Muscle of back (tissue), 11 donors: ENCODE measurements around the gene FSTL1. TPM values are rescaled to one million over a fixed set of nuclear protein-coding genes. Genes with fewer than 3 reads are reported as not detected.

Experiments used
- DNase-seq, 3 donors: peaks; one replicate each; pipeline versions ENCODE4 v3.0.0 to v3.0.0-alpha.2; 2013
- polyA plus RNA-seq, 10 donors: library from polyadenylated mRNA; unstranded; fragments of 120-200 nt; gene quantifications; one replicate each; pipeline ENCODE4 v1.2.1, GENCODE V29; 2013; ENCODE audit not compliant: insufficient read length in 10 of 10

FSTL1 gene
- polyA plus RNA-seq, 10 donors = 611 to 1,193 (median 791) TPM

DNA sequence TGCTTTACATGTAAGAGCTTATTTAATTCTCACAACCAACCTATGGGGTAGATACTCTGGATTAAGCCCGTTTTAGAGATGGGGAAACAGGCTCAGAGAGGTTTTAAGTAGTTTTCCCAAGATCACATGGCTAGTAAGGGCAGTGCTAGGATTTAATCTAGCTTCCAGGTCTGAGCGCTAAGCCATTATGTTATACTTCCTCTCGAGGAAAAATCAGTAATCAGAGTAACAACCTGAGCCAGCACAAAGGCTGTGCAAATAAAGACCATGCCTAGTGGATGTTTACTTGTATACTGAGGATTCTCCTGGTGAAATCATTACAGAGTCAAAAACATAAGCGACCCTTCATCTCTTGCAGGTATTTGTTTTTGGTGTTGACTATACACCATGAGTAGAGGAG is 9.0 kb downstream of the FSTL1 start:
- no peak for DNase-seq

DNA sequence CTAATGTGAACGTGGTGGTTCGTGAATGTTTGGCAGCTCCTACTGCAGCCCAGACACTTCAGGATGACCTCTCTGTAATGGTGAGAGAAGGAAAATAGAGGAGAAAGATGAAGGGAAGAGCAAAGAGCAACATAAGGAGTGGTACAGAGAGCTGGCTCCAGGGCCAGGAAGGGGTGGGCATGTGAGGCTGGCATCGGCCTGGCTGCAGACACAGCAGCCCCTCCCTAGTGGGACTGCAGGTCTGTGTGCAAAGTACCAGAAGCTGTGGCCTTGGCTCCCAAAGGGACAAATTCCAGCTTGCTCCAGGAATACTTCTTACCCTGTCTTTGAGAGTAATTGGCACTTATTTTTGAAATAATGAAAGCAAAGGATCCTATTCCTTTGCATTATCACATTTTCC is 10.0 kb downstream of the FSTL1 start:
- no peak for DNase-seq

DNA sequence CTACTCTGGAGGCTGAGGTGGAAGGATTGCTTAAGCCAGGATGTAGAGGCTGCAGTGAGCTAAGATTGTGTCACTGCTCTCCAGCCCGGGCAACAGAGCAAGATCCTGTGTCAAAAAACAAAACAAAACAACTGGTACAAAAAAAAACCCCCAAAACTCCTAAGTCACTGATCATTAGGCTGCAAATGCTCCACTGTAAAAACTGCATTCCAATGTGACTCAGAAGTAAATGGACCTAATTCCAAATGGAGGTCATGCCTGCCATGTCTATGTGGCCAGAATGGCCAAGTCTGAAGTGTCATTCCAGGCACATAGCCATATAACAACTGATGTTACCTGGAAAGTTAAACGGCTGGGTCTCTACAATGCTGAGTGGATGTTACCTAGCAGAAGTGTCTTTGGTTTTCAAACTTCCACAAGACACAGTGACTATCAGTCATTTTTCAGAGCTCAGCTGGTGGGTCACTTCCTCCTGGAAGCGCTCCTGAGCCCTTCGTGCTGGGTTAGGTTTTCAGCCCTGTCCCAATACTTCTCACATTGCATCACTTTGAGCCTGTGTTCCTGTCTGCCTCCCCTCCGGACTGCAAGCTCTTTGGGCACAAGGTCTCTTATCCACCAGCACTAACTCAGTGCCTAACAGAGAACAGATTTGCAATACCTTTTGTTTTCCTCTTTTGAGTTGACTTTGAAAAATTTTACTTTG is 10.6 kb downstream of the FSTL1 start:
- no peak for DNase-seq

GRCh38 chr3:120438665-120439370 is 12.0 kb downstream of the FSTL1 start:
- DNase-seq = peak; percentile 75 to 87 (median 76)

DNA sequence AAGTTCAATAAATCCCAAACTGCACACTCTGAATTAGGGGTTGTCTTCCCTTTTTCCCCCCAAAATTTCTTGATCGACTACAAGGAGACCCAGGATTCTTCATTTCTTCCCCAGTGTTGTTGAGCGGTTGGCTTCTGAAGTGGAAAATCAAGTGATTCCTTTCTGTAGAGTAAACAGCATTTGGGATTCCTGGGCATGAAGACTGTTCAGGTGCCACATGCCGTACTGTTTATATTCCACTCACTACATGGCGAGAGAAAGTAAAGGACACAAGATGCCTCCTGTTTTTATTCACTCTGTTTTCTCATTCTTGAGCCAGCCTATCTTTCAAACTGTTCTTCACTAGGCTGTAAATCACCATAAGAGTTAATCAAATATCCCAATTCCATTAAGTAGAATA is 12.6 kb downstream of the FSTL1 start:
- DNase-seq = no peak

DNA sequence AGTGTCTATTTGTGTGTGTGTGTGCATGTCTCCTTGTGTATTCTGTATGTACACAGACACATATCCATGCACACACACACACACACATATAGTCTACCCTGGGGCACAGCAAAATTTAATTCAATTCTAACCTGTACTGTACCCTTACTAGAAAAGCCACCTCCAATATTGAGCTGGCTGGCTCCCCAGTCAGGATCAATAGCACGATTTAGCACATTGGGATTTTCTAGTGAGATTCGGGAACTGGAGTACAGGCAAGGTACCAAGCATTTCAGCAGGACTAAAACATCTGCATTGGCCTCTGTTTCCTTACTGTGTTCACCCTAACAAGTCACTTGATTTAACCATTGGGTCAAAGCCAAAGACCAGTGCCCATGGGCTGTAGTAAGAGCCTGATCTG is 13.2 kb downstream of the FSTL1 start:
- no peak for DNase-seq

DNA sequence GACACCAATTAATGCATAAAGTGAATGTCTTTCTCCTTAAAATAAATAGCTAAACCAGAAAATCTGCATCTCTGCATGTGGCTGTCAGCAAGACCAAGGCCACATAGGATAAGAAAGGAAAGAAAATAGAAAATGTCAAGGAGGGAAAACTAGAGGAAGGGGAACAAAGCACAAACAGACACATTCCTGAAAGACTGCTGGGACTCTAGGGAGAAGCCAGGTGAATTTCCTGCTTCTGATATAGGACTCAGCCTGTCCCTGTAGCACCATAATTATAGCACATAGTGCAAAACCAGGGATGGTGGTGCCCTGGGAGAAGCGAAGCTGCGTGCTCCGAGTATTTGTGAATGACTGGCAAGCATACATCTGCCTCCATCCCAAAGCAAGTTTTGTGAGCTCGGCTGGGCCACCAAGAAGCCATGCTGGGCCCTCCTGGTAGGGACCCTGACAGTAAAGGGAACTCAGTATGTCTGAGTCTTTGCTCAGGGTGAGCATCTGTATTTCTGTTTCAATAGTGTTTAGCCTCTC is 14.2 kb downstream of the FSTL1 start:
- no peak for DNase-seq

DNA sequence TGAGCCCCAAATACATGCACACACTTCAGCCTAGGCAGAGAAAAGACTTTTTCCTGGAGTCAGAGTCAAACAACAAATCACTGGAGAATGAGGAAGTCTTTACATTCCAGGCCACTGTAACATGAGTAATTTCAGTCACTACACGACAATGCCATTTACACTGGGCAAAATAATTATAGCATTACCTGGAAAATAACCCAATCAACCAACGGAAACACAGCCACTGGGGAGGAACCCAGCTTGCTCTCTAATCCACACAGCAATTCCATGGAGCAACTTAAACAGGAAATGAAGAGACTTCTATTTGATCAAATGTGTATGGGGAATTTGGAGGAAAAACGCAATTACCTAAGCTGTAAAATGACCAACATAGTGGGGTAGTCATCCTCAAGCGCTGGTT is 15.2 kb downstream of the FSTL1 start:
- no peak for DNase-seq

DNA sequence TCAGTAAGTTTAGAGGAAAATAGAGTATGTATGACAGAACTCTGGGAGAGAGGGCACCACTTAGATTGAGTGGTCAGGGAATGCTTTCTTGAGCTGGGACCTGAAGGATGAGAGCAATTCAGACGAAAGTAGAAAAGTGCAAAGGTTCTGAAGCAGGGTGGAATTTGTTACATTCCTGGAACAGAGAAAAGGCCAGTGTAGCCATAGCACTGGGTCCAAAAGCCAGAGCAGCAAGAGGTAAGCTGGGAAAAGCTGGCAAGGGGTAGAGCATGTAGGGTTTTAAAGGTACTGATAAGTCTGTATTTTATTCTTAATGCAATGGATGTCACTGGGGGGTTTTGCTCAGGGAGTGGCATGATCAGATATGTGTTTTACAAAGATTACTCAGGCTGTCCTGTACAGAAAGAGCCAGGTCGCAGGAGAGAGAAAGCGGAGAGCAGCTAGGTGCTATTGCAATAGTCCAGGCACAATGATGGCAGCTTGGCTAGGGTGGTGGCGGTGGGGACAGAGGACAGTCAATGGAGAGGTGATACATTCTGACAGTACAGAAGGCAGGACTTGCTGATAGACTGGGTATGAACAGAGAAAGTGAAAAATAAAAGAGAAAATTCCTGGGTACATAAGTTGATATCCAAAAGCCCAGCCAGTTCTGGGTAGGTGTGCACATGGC is 17.0 kb downstream of the FSTL1 start:
- DNase-seq = no peak

DNA sequence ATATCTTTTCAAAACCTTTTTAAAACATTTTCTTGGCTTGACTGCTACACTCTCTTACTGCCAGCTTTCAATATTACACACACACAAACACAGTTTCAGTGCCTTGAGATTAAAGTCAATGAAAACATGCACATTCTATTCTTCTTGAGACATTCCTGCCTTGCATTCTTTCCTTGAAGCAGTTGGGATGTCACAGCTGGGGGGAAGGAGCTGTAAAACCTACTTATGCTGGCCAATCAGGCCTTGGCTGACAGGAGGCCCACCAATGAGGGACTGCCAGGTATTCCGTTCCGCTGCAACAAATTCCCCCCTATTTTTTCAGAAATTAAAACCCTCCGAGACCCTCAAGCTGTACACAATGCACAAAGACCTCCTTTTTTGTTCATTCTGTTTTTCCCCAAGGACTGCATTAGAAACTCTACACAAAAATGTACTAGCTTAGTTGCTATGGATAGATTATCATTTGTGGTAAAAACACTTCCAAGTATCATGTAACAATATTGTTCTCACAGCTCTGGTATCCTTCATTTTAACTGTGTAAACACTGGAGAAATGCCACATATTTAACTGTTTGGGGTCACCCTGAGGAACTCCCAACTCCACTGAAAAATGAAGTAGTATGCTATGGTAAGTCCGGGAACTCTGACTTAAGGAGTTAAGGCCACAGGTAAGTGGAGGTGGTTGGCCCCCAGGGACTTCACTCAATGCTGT is 18.5 kb downstream of the FSTL1 start:
- peak; percentile 70 to 86 (median 77) for DNase-seq

DNA sequence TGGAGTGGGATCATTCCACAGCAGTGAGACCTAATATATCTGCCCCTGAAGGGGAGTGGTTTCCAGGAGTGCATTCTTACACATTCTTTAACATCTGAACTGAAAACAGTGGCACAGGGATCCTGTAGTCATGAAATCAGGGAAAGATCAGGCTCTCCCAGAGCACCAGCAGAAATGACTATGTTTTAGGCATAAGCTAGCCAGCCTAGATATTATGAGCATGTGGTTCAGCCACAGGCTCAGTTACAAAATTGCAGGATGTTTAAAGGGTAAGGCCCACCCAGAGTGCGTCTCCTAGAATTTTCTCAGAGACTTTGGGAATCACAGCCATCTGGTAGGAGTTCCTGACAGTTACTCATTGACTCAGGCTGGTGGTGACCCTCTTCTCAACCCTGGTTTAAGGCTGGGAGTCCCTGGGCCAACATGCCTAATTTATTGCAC is 20.9 kb downstream of the FSTL1 start:
- peak in 1 of 3 donors; percentile 82 for DNase-seq

DNA sequence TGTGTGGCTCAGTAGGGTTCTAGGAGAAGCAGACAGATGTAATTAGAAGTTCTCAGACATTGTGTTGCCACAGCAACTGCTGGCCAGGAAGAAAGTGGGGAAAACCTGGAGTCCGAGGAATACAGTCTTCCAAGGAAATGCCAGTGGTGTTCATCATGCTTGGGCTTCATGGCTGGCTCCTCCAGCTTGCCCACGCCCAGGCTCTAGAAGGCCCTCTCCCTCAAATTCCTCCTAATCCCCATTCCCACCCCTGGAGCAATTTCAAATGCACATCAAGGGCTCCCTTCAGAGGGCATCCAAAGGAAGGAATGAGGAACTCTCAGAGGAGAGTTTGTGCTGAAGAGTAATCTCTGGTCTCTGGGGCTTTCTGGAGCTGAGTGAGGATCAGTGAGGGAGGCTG is 21.9 kb downstream of the FSTL1 start:
- DNase-seq = no peak

DNA sequence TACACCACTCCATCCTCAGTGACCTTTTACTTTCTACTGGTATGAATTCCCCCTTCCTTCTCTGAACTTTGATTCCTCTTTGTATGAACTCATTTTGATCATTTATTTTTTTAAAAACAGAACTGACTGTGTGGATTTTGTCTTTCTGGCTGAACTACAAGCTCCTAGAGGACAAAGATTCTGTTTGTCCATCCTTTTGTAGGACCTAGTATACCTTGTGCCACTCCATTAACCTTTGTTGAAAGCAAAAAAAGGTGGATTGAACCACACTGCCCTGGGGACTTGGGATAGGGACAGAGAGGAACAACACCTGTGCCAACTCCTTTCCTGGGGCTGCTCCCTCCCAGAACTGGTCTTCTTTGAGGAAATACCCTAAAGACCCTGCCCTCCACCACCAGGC is 23.6 kb downstream of the FSTL1 start:
- DNase-seq = no peak

DNA sequence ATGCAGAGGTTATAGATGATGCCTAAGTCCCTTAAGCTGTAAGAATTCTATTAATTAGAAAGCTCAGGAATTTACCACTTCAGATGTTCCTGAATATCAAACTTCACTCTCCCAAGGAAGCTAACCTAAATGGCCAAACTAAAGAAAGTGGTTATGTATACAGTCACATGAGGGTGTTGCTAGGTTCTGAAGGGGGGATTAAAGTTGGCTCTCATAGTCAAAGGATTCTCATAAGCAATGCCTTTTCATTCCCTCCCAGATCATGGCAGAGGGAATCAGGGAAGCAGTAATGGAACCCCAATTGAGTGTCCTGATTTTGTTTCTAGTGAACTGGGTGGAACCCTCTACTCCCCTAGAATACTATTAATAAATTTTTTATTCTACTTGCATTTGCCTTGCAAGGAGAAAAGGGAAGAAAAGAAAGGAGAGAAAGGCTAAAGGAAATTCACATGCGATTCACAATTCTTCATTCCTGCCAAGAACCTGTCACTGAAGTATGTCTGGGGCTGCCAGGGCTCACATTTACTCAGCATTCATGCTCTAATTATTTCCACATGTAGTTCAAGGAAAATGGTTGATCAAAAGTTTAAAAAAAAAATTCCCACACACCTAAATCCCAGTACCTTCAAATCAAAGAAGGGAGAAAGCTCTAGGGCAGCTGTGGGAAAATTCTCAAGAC is 25.1 kb downstream of the FSTL1 start:
- DNase-seq = peak; percentile 82 to 90 (median 87)

DNA sequence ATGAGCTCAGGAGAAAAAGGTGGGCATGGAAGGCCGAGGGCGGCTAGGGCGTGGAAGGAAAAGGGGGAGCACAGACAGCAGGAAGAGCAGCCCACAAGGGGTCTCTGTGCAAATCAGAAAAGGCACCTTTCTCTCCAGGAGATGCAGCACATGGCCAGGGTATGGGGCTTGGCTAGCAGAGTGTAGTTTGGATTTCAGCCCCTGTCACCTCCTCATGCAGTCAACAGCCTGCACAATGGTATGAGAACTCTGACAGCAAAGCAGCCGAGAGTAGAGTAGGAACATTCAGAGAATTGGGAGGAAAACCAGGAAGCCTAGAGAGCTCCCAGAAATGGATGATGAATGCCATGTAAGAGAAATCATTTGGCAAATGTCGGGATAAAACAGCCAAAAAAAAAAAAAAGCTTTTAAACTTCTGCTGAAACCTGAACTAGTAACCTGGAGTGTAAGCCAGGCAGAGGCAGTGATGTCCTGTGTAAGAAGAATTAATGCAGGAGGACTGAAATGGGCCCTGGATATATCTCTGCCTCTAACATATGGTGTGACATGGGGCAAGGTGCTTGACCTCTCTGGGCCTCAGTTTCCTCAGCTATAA is 25.7 kb downstream of the FSTL1 start:
- peak in 1 of 3 donors; percentile 54 for DNase-seq

DNA sequence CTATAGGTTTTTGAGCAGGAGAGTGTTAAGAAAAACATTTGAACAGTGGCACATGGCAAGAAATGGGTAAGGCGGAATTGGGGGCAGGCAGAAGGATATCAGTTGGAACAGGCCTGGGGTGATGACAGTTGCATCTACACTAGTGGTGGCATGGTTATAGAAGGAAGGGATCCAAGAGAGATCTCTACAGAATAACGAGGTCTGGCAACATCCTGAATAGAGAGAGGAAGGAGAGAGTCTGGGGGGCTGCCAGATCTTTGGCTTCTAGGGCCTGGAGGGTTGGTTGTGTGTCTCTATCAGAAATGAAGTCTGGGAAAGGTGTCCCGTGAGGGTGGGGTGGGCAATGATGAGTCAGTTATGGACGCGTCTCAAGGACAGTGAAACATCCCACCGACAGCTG is 26.3 kb downstream of the FSTL1 start:
- no peak for DNase-seq

DNA sequence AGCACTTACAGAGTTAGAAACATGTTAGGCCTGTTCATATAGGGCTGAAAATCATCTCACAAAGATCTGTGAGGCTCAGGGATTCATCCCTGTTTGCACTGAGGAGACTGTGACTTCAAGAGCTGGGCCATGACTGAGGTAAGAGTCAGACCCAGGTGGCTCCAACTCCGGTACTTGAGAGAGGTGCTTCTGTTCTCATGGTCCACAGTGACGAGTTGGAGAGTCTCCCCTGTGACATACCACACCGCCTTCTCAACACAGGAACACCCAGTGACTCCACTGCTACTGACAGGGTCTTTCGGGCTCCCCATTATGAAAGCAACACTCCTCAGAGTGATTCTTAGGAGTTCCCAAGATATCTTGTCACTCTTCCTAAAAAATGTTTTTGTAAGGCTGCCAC is 27.4 kb downstream of the FSTL1 start:
- DNase-seq = no peak

- no peak for DNase-seq
These were observed 28.9 kb downstream of the FSTL1 start for GRCh38 chr3:120421926-120422325.

DNA sequence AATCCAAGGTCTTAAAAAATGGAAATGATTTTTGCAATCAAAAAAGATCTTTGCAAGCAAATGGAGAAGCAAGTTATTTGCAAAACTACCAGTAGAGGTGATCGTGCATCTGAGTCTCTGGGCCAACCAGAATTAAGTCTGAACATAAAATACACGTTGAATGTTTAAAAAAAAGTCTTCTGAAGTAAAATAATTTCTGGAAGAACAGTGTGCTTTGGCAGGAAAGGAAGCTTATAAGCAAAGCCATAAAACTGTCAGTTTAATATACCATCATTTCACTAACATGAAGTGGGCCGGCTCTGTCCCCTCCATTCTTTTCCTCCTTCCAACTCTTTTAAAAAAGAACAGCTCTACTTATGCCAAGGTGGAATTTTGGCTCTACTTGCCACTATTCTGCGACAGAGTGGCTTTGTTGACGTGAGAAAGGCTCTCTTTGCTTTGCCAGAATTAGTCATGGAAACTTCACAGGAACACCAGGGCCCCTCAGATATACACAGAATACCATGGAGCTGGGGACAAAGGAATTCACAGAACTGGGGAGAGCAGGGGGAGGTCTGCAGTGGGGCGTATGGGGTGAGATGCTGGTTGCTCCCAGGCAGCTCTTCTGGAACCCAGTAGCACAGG is 29.8 kb downstream of the FSTL1 start:
- DNase-seq = peak in 2 of 3 donors; percentile 71 to 88

DNA sequence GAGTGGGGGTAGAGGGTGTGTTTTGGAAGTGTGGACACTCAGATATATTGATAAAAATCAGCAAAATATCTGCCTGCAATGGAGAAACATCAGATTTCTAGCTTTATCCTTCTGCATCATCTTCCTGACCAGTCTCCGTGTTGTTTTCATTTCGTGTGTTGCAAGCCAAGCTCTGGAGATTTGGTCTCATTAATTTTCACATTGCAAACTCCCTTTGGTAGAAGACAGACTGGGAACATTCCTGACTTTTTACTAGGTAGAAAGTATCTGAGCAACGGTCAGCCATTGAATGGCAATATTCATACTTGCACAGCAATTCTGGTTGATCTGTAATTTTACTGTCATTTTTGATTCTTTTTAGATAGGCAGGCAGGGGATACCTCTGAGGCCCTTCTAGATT is 30.4 kb downstream of the FSTL1 start:
- no peak for DNase-seq

GRCh38 chr3:120419797-120420196 is 31.0 kb downstream of the FSTL1 start:
- DNase-seq = no peak
